Hepatocyte (in vitro differentiated cells): ENCODE data around the gene TCEA2. TPM values are rescaled to one million over a fixed set of nuclear protein-coding genes. Genes with fewer than 3 reads are reported as not detected.
A peak's percentile ranks its signal among the peaks of the same experiment; 100 is the strongest.

Experiments
- DNase-seq: peaks from one replicate; pipeline ENCODE4 v3.0.0-alpha.2; 2016; ENCODE audit warnings: low spot score
- H2AFZ ChIP-seq: fragments of 200-600 bp; sonication (generic); 2 replicates; pipeline ENCODE4 v1.6.0; 2016; ENCODE audit warnings: antibody characterized with exemption, mild to moderate bottlenecking
- H3K27ac ChIP-seq: fragments of 200-600 bp; sonication (generic); 2 replicates; pipeline ENCODE4 v1.5.1; 2016; ENCODE audit warnings: mild to moderate bottlenecking
- H3K27me3 ChIP-seq: fragments of 200-600 bp; sonication (generic); 2 replicates; pipeline ENCODE4 v1.6.1; 2016
- H3K36me3 ChIP-seq: fragments of 200-600 bp; sonication (generic); replicated peaks from 2 replicates; pipeline ENCODE4 v1.5.1; 2016; ENCODE audit warnings: low read depth; ENCODE audit not compliant: insufficient read depth
- H3K4me1 ChIP-seq: fragments of 200-600 bp; sonication (generic); 2 replicates; pipeline ENCODE4 v1.5.1; 2016; ENCODE audit warnings: mild to moderate bottlenecking, moderate library complexity; ENCODE audit not compliant: insufficient read depth
- H3K4me2 ChIP-seq: fragments of 200-600 bp; sonication (generic); 2 replicates; pipeline ENCODE4 v1.6.0; 2016
- H3K4me3 ChIP-seq: fragments of 200-600 bp; sonication (generic); 2 replicates; pipeline ENCODE4 v1.5.1; 2016; ENCODE audit warnings: mild to moderate bottlenecking
- H3K79me2 ChIP-seq: fragments of 200-600 bp; sonication (generic); 2 replicates; pipeline ENCODE4 v1.6.0; 2017; ENCODE audit warnings: mild to moderate bottlenecking
- H3K9me2 ChIP-seq: fragments of 200-600 bp; sonication (generic); replicated peaks from 2 replicates; pipeline ENCODE4 v1.6.0; 2017; ENCODE audit warnings: mild to moderate bottlenecking; ENCODE audit not compliant: insufficient read depth
- H3K9me3 ChIP-seq: fragments of 200-600 bp; sonication (generic); 2 replicates; pipeline ENCODE4 v1.5.1; 2016; ENCODE audit warnings: low read depth, mild to moderate bottlenecking
- H4K20me1 ChIP-seq: fragments of 200-600 bp; sonication (generic); 2 replicates; pipeline ENCODE4 v1.6.0; 2016; ENCODE audit warnings: mild to moderate bottlenecking; ENCODE audit not compliant: insufficient read depth, poor library complexity, severe bottlenecking
- EZH2 ChIP-seq: fragments of 200-600 bp; sonication (generic); IDR thresholded peaks from 2 replicates; pipeline ENCODE4 v1.6.1; 2016; ENCODE audit warnings: antibody characterized with exemption, mild to moderate bottlenecking, borderline replicate concordance
- EZH2phosphoT487 ChIP-seq: fragments of 200-600 bp; sonication (generic); IDR thresholded peaks from one replicate; pipeline ENCODE4 v1.6.1; 2018; ENCODE audit warnings: antibody characterized with exemption, mild to moderate bottlenecking, low read depth, moderate library complexity; ENCODE audit not compliant: unreplicated experiment, severe bottlenecking
- WGBS: methylation state at CpG from one replicate; pipeline ENCODE4 v1.1.6; 2016; ENCODE audit warnings: low lambda C conversion rate; ENCODE audit errors: missing lambda C conversion rate; 5-methylcytosine and 5-hydroxymethylcytosine counted together
- polyA plus RNA-seq: library from polyadenylated mRNA; unstranded; fragments of >200 nt; fragmentation: Nextera tagmentation; extraction: Ambion mirVana; gene quantifications from 2 replicates; pipeline ENCODE4 v1.2.1, GENCODE V29; 2016
- total RNA-seq: library from RNA; depleted of rRNA; stranded (reverse); fragments of >200 nt; gene quantifications from 2 replicates; pipeline ENCODE4 v1.2.3, GENCODE V29; 2014
- TF ChIP-seq, protein P1 (sequence below): fragments of 200-600 bp; sonication (generic); IDR thresholded peaks from 2 replicates; pipeline ENCODE4 v1.5.1; 2016; ENCODE audit warnings: antibody characterized with exemption, mild to moderate bottlenecking; ENCODE audit not compliant: poor library complexity

Gene TCEA2
- total and polyA plus RNA-seq, 2 experiments from 2014 or later: 26.0 to 74.2 TPM

DNA sequence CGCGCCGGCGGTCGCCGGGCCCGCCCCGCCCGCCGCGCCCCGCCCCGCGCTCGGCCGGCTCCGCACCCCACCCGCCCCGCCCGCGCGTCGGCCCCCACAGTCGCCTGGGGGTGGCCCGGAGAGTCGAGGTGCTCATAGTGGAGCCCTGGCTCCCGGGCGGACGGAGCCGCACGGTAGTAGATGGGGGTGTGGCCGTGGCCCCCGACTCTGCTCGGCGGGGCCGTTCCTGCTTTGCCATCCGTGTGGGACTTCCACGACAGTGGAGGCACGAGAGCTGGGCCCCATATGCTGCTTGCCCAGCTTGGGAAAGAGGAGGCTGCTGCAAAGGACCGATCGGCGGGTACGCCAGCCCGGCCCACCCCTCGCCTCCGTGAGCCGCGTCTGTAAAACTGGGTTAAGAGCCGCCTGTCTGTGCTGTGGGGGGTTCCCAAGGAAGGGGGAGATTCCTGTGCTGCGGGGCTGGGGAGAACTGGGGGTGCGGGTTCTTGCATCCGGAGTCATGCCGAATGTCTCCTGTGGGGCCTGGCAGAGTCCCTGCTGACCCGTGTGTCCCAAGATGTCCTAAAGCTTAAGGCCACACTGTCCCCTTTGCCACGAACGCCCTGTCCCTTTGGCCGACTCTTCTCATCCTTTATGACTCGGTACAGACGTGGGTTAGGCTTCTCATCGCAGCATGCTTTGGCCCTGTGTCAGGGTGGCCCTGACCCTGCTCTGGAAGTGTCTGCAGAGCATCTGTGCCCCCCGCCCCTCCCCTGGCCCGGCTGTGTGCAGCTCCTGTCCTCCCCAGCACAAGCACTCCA lies 17.2 kb downstream of the TCEA2 start, which contains the start of gene OPRL1:
OPRL1 (plus strand) TSS at position 70 of the 800 bp plus-strand sequence. CDS start 12,639 bp downstream, outside the sequence.
- peak within 1 kb of the TSS; percentile 85 for H3K4me3 ChIP-seq
- H2AFZ ChIP-seq: peak within 1 kb of the TSS; percentile 83
- H3K9me3 ChIP-seq: no peaks in the 10 kb centered on the region
- DNase-seq: no peak
- peak within 1 kb of the TSS; percentile 45 for H3K27ac ChIP-seq
- peaks cover 19% of the 10 kb centered on the region for H3K4me1 ChIP-seq
- WGBS: 17% methylated on average over 36 of the region's 62 CpGs
- H3K79me2 ChIP-seq: no peaks in the 10 kb centered on the region
- H3K4me2 ChIP-seq: peak within 1 kb of the TSS; percentile 98
- no peaks in the 10 kb centered on the region for H3K36me3 ChIP-seq
- TF ChIP-seq EZH2: no peak
- TF ChIP-seq, protein P1, sequence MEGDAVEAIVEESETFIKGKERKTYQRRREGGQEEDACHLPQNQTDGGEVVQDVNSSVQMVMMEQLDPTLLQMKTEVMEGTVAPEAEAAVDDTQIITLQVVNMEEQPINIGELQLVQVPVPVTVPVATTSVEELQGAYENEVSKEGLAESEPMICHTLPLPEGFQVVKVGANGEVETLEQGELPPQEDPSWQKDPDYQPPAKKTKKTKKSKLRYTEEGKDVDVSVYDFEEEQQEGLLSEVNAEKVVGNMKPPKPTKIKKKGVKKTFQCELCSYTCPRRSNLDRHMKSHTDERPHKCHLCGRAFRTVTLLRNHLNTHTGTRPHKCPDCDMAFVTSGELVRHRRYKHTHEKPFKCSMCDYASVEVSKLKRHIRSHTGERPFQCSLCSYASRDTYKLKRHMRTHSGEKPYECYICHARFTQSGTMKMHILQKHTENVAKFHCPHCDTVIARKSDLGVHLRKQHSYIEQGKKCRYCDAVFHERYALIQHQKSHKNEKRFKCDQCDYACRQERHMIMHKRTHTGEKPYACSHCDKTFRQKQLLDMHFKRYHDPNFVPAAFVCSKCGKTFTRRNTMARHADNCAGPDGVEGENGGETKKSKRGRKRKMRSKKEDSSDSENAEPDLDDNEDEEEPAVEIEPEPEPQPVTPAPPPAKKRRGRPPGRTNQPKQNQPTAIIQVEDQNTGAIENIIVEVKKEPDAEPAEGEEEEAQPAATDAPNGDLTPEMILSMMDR: no peak
- no peak for TF ChIP-seq EZH2phosphoT487
- H3K9me2 ChIP-seq: no peaks in the 10 kb centered on the region
- H3K27me3 ChIP-seq: peaks cover 26% of the 10 kb centered on the region
- H4K20me1 ChIP-seq: no peaks in the 10 kb centered on the region

DNA sequence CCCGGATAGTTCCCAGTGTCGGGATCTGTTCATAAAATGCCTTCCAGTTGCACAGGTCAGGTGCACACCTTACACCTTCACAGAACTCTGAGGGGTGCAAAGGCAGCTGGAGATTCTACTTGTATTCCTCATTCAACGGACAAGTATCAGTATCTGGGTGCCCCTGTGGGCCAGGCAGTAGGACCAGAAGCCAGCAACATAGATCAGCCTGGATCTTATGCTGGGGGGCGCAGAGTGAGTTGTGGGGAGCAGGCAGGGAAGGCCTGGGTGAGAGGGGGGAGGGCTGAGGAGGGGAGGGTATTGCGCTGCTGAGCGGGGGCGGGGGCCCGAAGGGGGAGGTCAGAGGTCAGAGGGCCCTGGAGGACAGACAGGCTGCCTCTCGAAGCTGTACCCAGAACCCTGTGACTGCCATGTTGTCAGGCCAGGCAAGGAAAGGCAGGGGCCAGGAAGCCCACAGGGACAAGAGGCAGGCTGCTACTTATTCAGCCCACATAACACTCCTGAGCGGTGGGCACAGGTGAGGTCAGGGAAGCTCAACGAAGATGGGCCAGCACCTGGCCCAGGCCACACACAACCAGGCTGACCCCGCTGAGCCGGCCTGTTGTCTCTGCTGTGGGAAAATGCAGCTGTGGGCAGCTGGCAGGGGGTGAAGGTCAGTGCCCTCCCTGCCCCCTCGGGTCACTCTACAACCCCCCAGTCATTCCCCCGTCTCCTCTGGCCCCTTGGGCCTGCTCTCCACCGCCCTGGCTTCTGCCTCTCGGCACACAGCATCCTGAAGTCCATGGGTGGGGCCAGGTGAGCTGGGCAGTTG lies 18.0 kb downstream of the TCEA2 start:
- peak overlapping the region; percentile 91 for H3K4me2 ChIP-seq
- no peak overlapping the region for H3K27ac ChIP-seq
- no peaks in the 10 kb centered on the region for H3K36me3 ChIP-seq
- TF ChIP-seq EZH2phosphoT487: no peak
- TF ChIP-seq EZH2: no peak
- TF ChIP-seq, protein P1: no peak
- H3K27me3 ChIP-seq: peaks cover 34% of the 10 kb centered on the region
- H3K4me3 ChIP-seq: no peak overlapping the region
- H2AFZ ChIP-seq: no peak overlapping the region
- no peaks in the 10 kb centered on the region for H3K9me2 ChIP-seq
- DNase-seq: no peak
- H4K20me1 ChIP-seq: no peaks in the 10 kb centered on the region
- no peaks in the 10 kb centered on the region for H3K79me2 ChIP-seq
- peaks cover 19% of the 10 kb centered on the region for H3K4me1 ChIP-seq
- no peaks in the 10 kb centered on the region for H3K9me3 ChIP-seq
- WGBS: 90% methylated on average over 11 of the region's 17 CpGs

DNA sequence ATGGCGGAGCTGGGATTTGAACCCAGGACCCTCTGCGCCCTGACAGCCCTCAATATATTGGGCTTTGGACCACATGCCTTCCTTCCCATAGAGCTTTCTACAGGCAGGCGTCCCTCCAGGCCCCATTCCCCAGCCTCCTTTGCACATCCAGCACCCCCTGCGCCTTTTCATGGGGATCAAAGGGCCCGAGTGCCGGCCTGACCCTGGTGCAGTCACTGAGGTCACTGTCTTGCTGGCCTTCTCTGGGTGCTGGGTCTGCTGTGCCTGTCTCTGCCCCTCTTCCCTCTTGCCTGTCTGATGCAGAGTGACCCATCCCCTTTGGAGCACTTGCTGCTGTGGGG lies 18.6 kb downstream of the TCEA2 start:
- DNase-seq: no peak
- Histone ChIP-seq H3K9me3 (no peaks in the 10 kb centered on the region), H3K9me2 (no peaks in the 10 kb centered on the region), H3K4me1 (peaks cover 19% of the 10 kb centered on the region), H2AFZ (no peak overlapping the region), H3K4me3 (no peak overlapping the region), H3K27ac (no peak overlapping the region), H3K36me3 (no peaks in the 10 kb centered on the region), H4K20me1 (no peaks in the 10 kb centered on the region), H3K4me2 (no peak overlapping the region), H3K27me3 (peaks cover 38% of the 10 kb centered on the region), H3K79me2 (no peaks in the 10 kb centered on the region)
- TF ChIP-seq EZH2phosphoT487: no peak
- TF ChIP-seq, protein P1: no peak
- no peak for TF ChIP-seq EZH2
- WGBS: 98% methylated on average over 6 of the region's 6 CpGs
